HepG2 (cell line): ENCODE results near the gene ARHGEF3. TPM values are rescaled to one million over a fixed set of nuclear protein-coding genes. Genes with fewer than 3 reads are reported as not detected.
A peak's percentile ranks its signal among the peaks of the same experiment; 100 is the strongest.

Source experiments
- ATAC-seq: fragments of 200-7000 bp; cut with Tn5 transposase; 3 replicates; pipeline ENCODE4 v1.9.1; 2020; ENCODE audit warnings: mild to moderate bottlenecking, moderate library complexity
- BruUV-seq: library from RNA; stranded (reverse); fragments of 400-500 nt; replicated peaks from 2 replicates; lab custom pipeline; 2021; lab: Mats Ljungman, UMichigan
- CTCF ChIA-PET: fragments of 300-600 bp; formaldehyde crosslinking; extraction: SDS; loops from one replicate; lab custom pipeline; 2021; ENCODE audit warnings: low total read pairs, inconsistent platforms, low intra/inter-chr PET ratio; lab: Yijun Ruan, JAX
- POLR2A ChIA-PET: fragments of 350-600 bp; sonication (Branson Sonifier 250); formaldehyde crosslinking; loops from one replicate; lab custom pipeline; 2020; ENCODE audit warnings: antibody characterized with exemption, inconsistent platforms; lab: Yijun Ruan, JAX
- DNase-seq: peaks from one replicate; pipeline ENCODE4 v3.0.0-alpha.2; 2015; ENCODE audit warnings: low spot score
- FAIRE-seq: peaks from 3 replicates; lab custom pipeline; 2011; peaks lifted over from hg19 to GRCh38; lab: Jason Lieb, UNC
- H2AFZ ChIP-seq: one replicate; pipeline ENCODE4 v1.6.1; 2011; ENCODE audit warnings: low read length, inconsistent platforms
- H3K27ac ChIP-seq: fragments of 300-600 bp; 3 replicates; pipeline ENCODE4 v1.8.0; 2011; ENCODE audit warnings: mixed run types, mild to moderate bottlenecking, mixed read lengths, low read length, inconsistent platforms; ENCODE audit not compliant: insufficient read depth; ENCODE audit errors: extremely low read length
- H3K27me3 ChIP-seq, 2 experiments: fragments of 200-600 bp in 1 of 2; 2 replicates in 1 of 2; 3 replicates in 1 of 2; pipeline versions ENCODE4 v1.6.0 to v1.8.0; 2011; ENCODE audit warnings: low read length in 2 of 2, mild to moderate bottlenecking in 2 of 2, moderate library complexity in 2 of 2, inconsistent platforms in 1 of 2; ENCODE audit not compliant: insufficient read depth in 2 of 2, control insufficient read depth in 1 of 2
- H3K36me3 ChIP-seq, 2 experiments: fragments of 200-600 bp in 1 of 2; replicated peaks in 1 of 2; 2 replicates in 1 of 2; 3 replicates in 1 of 2; pipeline versions ENCODE4 v1.5.1 to v1.8.0; 2011; ENCODE audit warnings: low read length in 2 of 2, inconsistent platforms in 1 of 2; ENCODE audit not compliant: insufficient read depth in 2 of 2, control insufficient read depth in 1 of 2
- H3K4me1 ChIP-seq: 2 replicates; pipeline ENCODE4 v1.5.1; 2012; ENCODE audit warnings: low read length, inconsistent platforms; ENCODE audit not compliant: insufficient read depth
- H3K4me2 ChIP-seq: 2 replicates; pipeline ENCODE4 v1.6.0; 2011; ENCODE audit warnings: low read depth, low read length, inconsistent platforms
- H3K4me3 ChIP-seq, 3 experiments: fragments of 200-600 bp in 1 of 3; sonication (generic), shearing (Covaris generic) in 1 of 3; replicated peaks in 1 of 3; 2 replicates each; pipeline ENCODE4 v1.5.1; 2011 to 2016; ENCODE audit warnings: low read length in 3 of 3, inconsistent platforms in 2 of 3, low read depth in 2 of 3, mild to moderate bottlenecking in 2 of 3, control low read depth in 1 of 3, mixed read lengths in 1 of 3; ENCODE audit not compliant: insufficient read depth in 1 of 3
- H3K79me2 ChIP-seq: one replicate; pipeline ENCODE4 v1.6.1; 2011; ENCODE audit warnings: low read length, inconsistent platforms; ENCODE audit not compliant: insufficient read depth
- H3K9ac ChIP-seq: 2 replicates; pipeline ENCODE4 v1.6.0; 2011; ENCODE audit warnings: mild to moderate bottlenecking, low read depth, low read length, inconsistent platforms; ENCODE audit not compliant: insufficient read depth
- H3K9me3 ChIP-seq: 2 replicates; pipeline ENCODE4 v1.5.1; 2012; ENCODE audit warnings: mild to moderate bottlenecking, low read length
- H4K20me1 ChIP-seq: 2 replicates; pipeline ENCODE4 v1.6.0; 2011; ENCODE audit warnings: inconsistent platforms, mild to moderate bottlenecking, low read length, moderate library complexity; ENCODE audit not compliant: insufficient read depth
- CHD4 ChIP-seq: fragments of 200-600 bp; sonication (generic); IDR thresholded peaks from 2 replicates; pipeline ENCODE4 v1.7.0; 2017; ENCODE audit warnings: mild to moderate bottlenecking, low read length, borderline replicate concordance
- CTCF ChIP-seq: sonication (generic); formaldehyde crosslinking; IDR thresholded peaks from 2 replicates; pipeline ENCODE4 v1.5.0; 2020; ENCODE audit warnings: mild to moderate bottlenecking, missing genetic modification reagents, moderate library complexity
- RAD21 ChIP-seq: fragments of 450-650 bp; formaldehyde crosslinking; IDR thresholded peaks from 2 replicates; pipeline ENCODE4 v1.5.0; 2020; ENCODE audit warnings: mild to moderate bottlenecking
- SMC3 ChIP-seq: IDR thresholded peaks from 2 replicates; pipeline ENCODE4 v1.6.1; 2011; ENCODE audit warnings: low read length, improper control_type of control experiment
- STAG1 ChIP-seq: sonication (generic); formaldehyde crosslinking; IDR thresholded peaks from 2 replicates; pipeline ENCODE4 v1.4.0; 2020; ENCODE audit warnings: missing genetic modification reagents
- ZGPAT ChIP-seq: IDR thresholded peaks from 2 replicates; pipeline ENCODE4 v1.6.1; 2016; ENCODE audit warnings: mild to moderate bottlenecking
- ZMYM3 ChIP-seq: sonication (generic); formaldehyde crosslinking; IDR thresholded peaks from 2 replicates; pipeline ENCODE4 v1.5.1; 2020; ENCODE audit warnings: mild to moderate bottlenecking, missing genetic modification reagents
- ZNF660 ChIP-seq: sonication (generic); formaldehyde crosslinking; IDR thresholded peaks from 2 replicates; pipeline ENCODE4 v1.5.1; 2020; ENCODE audit warnings: mild to moderate bottlenecking, low read depth, missing genetic modification reagents, borderline replicate concordance
- WGBS: methylation state at CpG from one replicate; pipeline ENCODE4 v1.1.6; 2017; ENCODE audit warnings: low lambda C conversion rate; 5-methylcytosine and 5-hydroxymethylcytosine counted together
- in situ Hi-C: cut with HindIII; loops from 2 replicates; pipeline ENCODE4 v1.10.0; 2017; ENCODE audit warnings: low pct_unique_long_range_greater_than_20kb; ENCODE audit not compliant: extremely low pct_ligation_motif_present
- intact Hi-C: fragments of 100-400 bp; cut with micrococcal nuclease; formaldehyde crosslinking; loops from one replicate; pipeline ENCODE4 v1.10.0; 2022; ENCODE audit not compliant: unreplicated experiment
- polyA plus RNA-seq, 8 experiments: library from polyadenylated mRNA; depleted of rRNA in 3 of 8; stranded (reverse) in 7 of 8; unstranded in 1 of 8; fragments of >200 nt; fragmentation: Illumina TruSeq in 4 of 8; extraction: Trizol in 4 of 8; gene quantifications; 2 replicates each; pipeline versions ENCODE4 v1.2.1 to v1.2.3, GENCODE V29; 2011 to 2016; ENCODE audit warnings: low read depth in 4 of 8, missing spikeins in 1 of 8, mixed read lengths in 1 of 8; ENCODE audit not compliant: insufficient read depth in 1 of 8
- total RNA-seq, 5 experiments: library from RNA; depleted of rRNA; stranded (reverse); fragments of >200 nt; fragmentation: Illumina TruSeq; extraction: Trizol; gene quantifications; 2 replicates each; pipeline ENCODE4 v1.2.3, GENCODE V29; 2016; ENCODE audit warnings: low read depth in 1 of 5

ARHGEF3 gene
- total and polyA plus RNA-seq, 2 of the 13 experiments (the other 11 are each of a cell fraction or from before 2014, with no cell fraction given): 14.8 to 23.1 TPM

- H3K4me3 ChIP-seq: no peak overlapping the region
- TF ChIP-seq STAG1 (CRISPR knock-in tag) (peak; percentile 92), ZGPAT (CRISPR knock-in tag) (0 out of 2 replicates have a peak, but pooled peaks have one; percentile 26), ZNF660 (no peak), ZMYM3 (CRISPR knock-in tag) (no peak), RAD21 (CRISPR knock-in tag) (peak; percentile 72), CHD4 (no peak), CTCF (CRISPR knock-in tag) (peak; percentile 72), SMC3 (peak; percentile 95)
- TF ChIP-seq, all 625 proteins: peak for 5
- peak; percentile 66 for ATAC-seq
- no peak overlapping the region for H3K27ac ChIP-seq
- no TSS peak for BruUV-seq
- H3K27me3 ChIP-seq: no peaks in the 10 kb centered on the region; a peak in 1 of 5 replicates
- H3K4me2 ChIP-seq: no peak overlapping the region; the same call in 1 of the 2 replicates
- H4K20me1 ChIP-seq: no peaks in the 10 kb centered on the region
- WGBS: 23% methylated on average over 5 of the region's 5 CpGs
- ChIA-PET CTCF (interaction anchor here (0.6 to 2.7 kb wide), 4 partner anchors 98 to 286 kb away, joined by 3 to 38 read pairs (median 14); partner anchors contain the start of gene ARHGEF3), POLR2A (interaction anchor here (0.9 to 1.6 kb wide), 3 partner anchors 99 to 288 kb away, joined by 3 to 10 read pairs (median 5); partner anchors contain the start of gene ARHGEF3)
- no peaks in the 10 kb centered on the region for H3K79me2 ChIP-seq
- H3K9me3 ChIP-seq: no peaks in the 10 kb centered on the region
- H2AFZ ChIP-seq: no peak overlapping the region
- 0 out of 2 replicates have a peak, but pooled peaks cover 4% of the 10 kb centered on the region for H3K4me1 ChIP-seq
- peak; percentile 63 for DNase-seq
- in situ Hi-C loops: loop anchor here (5.0 kb wide), 2 partner anchors 95 to 285 kb away; no protein-coding TSS in a partner anchor
- FAIRE-seq: no peak
- no peak overlapping the region for H3K9ac ChIP-seq
- intact Hi-C loops: loop anchor here (1.0 kb wide), 2 partner anchors 97 to 287 kb away; no protein-coding TSS in a partner anchor
- no peaks in the 10 kb centered on the region for H3K36me3 ChIP-seq
Measured at GRCh38 chr3:56702490-56703315, 99.0 kb downstream of the ARHGEF3 start.
